IPS-18a (cell line): ENCODE results near the gene DHX16.
A peak's percentile ranks its signal among the peaks of the same experiment; 100 is the strongest.
"Not testable (repeated sequence)": the region's sequence is repeated elsewhere in the genome, so short reads cannot be mapped to it uniquely, and the experiment has no call there.

Source experiments
- H3K27ac ChIP-seq: one replicate; pipeline ENCODE4 v1.5.1; 2013; ENCODE audit warnings: low read length
- H3K27me3 ChIP-seq: one replicate; pipeline ENCODE4 v1.6.1; 2013; ENCODE audit warnings: mild to moderate bottlenecking, low read length; ENCODE audit not compliant: control insufficient read depth, insufficient read depth
- H3K36me3 ChIP-seq: one replicate; pipeline ENCODE4 v1.6.1; 2013; ENCODE audit warnings: low read depth, low read length; ENCODE audit not compliant: control insufficient read depth
- H3K4me1 ChIP-seq: one replicate; pipeline ENCODE4 v1.6.1; 2013; ENCODE audit warnings: low read depth, low read length; ENCODE audit not compliant: control insufficient read depth
- H3K4me3 ChIP-seq: one replicate; pipeline ENCODE4 v1.5.1; 2013; ENCODE audit warnings: low read length
- H3K9ac ChIP-seq: one replicate; pipeline ENCODE4 v1.6.1; 2013; ENCODE audit warnings: mild to moderate bottlenecking, low read length, moderate library complexity
- H3K9me3 ChIP-seq: one replicate; pipeline ENCODE4 v1.6.1; 2013; ENCODE audit warnings: low read depth, low read length; ENCODE audit not compliant: control insufficient read depth

DHX16 gene

DNA sequence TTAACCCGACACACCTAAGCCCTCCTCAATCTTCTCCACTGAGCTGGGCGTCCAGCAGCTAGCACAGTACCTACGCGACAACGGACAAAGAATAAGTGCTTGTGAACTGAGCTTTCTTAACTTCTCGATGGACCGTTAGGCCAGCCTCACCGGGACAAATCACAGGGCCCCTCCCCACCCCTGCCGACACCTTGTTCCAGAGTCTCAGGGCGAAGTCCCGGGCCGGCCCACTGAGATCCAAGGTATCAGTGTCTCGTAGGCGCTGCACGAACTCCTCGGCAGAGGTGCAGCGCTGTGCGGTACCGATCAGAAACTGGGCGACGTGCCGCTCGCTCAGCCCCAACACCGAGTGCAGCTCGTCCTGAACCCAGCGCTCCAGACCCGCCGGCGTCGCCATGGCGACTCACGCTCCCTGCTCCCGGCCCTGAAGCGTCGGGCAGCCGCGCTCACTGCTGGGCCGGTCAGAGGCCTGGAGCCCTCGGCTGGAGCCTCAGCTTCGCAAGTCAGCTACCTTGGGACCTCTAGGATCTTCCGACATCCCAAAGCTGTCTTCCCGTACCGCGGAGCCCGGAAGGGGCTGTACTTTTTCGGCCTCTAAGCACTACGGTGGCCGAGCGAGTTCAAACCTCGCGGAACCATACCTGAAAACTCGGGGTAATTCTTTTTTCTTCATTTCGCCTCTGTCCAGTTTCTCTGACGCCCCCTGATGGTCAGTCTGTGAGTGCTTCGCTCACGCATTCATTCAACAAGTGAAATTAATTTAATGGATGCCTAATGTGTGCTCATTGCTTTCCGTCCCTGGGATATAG, at the start of gene DHX16:
Gene DHX16, minus strand, starts transcription at position 562 of the 809 bp plus-strand sequence. Its CDS starts 165 bp downstream, at position 397.
- Histone ChIP-seq H3K27ac (peak within 1 kb of the TSS; percentile 31), H3K27me3 (no peaks in the 10 kb centered on the region), H3K4me1 (no peaks in the 10 kb centered on the region), H3K9ac (peak within 1 kb of the TSS; percentile 78), H3K9me3 (no peaks in the 10 kb centered on the region), H3K36me3 (peaks cover 26% of the 10 kb centered on the region), H3K4me3 (peak within 1 kb of the TSS; percentile 98)

DNA sequence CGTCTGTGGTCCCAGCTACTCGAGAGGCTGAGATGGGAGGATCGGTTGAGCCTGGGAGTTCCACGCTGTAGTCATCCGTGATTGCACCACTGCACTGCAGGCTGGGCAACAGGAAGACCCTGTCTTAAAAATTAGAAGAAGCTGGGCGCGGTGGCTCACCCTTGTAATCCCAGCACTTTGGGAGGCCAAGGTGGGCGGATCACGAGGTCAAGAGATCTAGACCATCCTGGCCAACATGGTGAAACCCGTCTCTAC, 49.1 kb upstream of the DHX16 start:
- Histone ChIP-seq H3K4me1 (peaks cover 15% of the 10 kb centered on the region), H3K36me3 (peaks cover 43% of the 10 kb centered on the region), H3K9ac (peak overlapping the region; percentile 100), H3K4me3 (peak overlapping the region; percentile 97)
- H3K9me3 ChIP-seq, H3K27ac ChIP-seq, H3K27me3 ChIP-seq: not testable (repeated sequence)

DNA sequence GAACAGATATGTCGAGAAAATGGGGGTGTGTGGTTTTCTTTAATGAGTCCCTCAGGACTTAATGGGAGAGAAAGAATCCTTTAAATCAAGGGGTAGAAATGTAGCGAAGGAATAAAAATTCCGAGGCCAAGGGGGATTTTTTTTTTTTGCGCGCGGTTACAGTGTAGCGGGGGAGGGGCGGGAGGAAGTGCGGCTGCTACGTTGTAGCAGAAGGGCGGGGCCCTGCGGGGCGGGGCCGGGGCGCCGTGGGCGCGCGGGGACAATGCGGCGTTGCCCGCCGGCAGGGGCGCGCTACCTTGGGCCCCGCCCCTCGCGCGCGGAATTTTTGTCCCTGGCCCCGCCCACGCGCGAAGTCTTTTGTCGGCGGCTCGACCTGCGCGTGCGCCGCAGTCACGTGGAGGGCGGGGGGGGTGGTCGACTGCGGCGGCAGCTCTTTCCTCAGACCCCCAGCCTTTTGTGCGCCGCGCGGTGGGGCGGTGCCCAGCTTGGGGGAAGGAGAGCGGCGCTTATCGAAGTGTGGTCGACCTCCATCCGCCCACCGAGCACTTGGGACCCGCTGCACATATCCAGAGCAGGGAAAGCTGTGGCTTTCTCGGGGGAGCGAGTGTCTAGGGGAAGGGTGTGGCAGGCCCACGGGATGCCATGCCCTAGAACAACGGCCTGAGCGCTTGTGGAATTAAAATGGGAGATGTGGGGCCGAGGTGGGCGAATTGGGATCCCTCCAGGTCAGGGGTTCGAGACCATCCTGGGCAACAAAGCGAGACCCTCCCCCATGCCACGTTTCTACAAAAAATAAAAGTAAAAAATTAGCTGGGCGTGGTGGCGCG, 48.6 kb upstream of the DHX16 start:
- Histone ChIP-seq H3K9me3 (no peaks in the 10 kb centered on the region), H3K27me3 (no peaks in the 10 kb centered on the region), H3K4me1 (peaks cover 15% of the 10 kb centered on the region), H3K36me3 (peaks cover 43% of the 10 kb centered on the region), H3K4me3 (peak overlapping the region; percentile 97), H3K27ac (peak overlapping the region; percentile 100), H3K9ac (peak overlapping the region; percentile 100)

DNA sequence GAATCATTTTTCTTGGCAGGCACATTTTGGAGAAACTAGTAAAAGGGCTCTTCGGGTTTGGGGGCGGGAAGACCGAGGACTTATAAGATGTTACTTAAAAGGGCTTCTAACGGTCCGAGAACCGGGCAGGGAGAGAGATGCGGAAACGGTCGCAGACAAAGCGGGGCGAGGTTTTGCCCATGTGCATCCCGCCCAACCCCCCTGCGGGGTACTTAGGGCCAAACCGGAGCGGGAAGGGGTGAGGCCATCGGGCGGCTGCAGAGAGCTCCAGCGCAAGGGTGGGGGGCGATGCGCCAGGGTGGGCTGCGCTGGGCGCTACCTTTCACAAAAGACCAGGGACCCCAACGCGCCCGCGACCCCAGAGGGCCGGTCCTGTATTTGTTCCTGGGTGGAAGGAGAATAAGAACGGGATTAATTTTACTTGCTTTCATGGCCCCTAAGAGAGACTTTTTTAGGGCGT, 48.0 kb upstream of the DHX16 start:
- Histone ChIP-seq H3K4me1 (peaks cover 15% of the 10 kb centered on the region), H3K27ac (peak overlapping the region; percentile 100), H3K36me3 (peaks cover 41% of the 10 kb centered on the region), H3K9ac (peak overlapping the region; percentile 100), H3K9me3 (no peaks in the 10 kb centered on the region), H3K4me3 (peak overlapping the region; percentile 97), H3K27me3 (no peaks in the 10 kb centered on the region)

DNA sequence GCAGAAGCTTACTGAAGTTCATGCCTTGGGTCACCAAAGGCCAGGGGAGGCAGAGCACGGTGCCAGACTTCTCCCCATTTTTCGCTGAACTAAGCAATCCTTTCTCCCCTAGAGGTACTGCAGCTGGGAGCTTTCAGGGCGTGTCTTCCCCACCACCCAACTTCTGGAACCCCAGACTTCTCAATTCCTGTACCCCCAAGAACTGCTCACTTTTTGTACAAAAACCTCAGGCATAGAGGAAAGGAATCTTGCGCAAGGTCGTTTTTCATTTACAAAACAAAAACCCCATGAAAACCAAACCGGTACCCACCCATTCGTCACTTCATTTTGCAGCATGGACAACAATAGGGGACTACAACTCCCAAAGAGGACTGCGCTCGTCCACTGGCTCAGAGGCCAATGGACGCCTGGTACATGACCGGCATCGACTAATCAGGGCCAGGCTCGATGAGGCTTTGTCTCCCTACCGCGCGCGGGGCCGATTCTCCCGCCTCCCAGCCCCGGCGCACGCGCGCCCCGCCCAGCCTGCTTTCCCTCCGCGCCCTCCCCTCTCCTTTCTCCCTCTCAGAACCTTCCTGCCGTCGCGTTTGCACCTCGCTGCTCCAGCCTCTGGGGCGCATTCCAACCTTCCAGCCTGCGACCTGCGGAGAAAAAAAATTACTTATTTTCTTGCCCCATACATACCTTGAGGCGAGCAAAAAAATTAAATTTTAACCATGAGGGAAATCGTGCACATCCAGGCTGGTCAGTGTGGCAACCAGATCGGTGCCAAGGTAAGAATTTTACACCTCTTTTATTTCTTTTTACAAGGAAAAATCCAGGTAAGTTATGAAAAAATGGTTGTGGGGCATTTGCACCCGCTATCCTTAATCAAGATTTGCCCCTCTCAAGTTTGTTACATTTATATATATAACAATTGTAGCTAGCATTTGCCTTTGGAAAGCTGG, 47.3 kb upstream of the DHX16 start, which contains the start of gene TUBB:
Gene TUBB, plus strand, starts transcription at position 562 of the 947 bp plus-strand sequence. Its CDS starts 155 bp downstream, at position 717.
- peak within 1 kb of the TSS; percentile 100 for H3K27ac ChIP-seq
- H3K9me3 ChIP-seq: no peaks in the 10 kb centered on the region
- H3K9ac ChIP-seq: peak within 1 kb of the TSS; percentile 100
- peaks cover 36% of the 10 kb centered on the region for H3K36me3 ChIP-seq
- H3K4me3 ChIP-seq: peak within 1 kb of the TSS; percentile 97
- H3K27me3 ChIP-seq: no peaks in the 10 kb centered on the region
- H3K4me1 ChIP-seq: peaks cover 15% of the 10 kb centered on the region

DNA sequence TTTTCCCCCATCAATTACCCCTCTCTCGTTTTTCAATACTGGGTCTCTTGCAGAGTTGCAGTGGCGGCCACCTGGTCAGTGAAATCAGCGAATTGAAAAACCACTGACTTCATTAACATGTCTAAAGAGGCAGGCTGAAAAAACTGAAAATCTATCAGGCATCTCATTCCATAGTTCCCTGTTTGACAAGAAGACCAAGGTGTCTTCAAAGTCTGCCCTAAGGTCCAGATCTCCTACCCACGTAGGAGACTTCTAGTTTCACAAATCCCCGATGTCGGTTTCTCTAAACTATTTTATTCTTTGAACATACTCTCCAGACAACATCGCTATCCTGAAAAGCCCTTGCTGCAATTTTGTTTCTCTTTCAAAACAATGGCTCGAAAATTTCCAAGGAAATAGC, 46.5 kb upstream of the DHX16 start:
- Histone ChIP-seq H3K27ac (peak overlapping the region; percentile 94), H3K27me3 (no peaks in the 10 kb centered on the region), H3K9ac (peak overlapping the region; percentile 100), H3K4me3 (peak overlapping the region; percentile 97), H3K9me3 (no peaks in the 10 kb centered on the region), H3K4me1 (peaks cover 15% of the 10 kb centered on the region), H3K36me3 (peaks cover 31% of the 10 kb centered on the region)

DNA sequence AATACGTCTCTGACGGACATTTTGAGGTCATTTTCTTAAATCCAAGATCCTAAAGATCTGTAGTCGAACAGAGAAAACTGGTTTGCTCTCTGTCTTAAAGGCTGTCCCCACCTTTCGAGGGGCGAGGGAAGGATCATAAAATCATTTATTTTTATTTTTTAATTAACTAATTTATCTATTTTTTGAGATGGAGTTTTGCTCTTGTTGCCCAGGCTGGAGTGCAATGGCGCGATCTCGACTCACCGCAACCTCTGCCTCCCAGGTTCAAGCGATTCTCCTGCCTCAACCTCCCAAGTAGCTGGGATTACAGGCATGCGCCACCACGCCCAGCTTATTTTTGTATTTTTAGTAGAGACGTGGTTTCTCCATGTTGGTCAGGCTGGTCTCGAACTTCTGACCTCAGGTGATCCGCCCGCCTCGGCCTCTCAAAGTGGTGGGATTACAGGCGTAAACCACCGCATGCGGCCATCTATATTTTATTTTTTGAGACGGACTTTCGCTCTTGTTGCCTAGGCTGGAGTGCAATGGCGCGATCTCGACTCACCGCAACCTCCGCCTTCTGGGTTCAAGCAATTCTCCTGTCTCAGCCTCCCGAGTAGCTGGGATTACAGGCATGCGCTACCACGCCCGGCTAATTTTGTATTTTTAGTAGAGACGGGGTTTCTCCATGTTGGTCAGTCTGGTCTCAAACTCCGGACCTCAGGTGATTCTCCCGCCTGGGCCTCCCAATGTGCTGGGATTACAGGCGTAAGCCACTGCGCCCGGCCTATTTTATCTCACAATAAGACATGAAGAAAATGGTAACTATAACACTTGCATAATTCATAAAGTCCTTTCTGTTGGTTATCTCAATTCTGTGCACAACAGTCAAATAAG, 45.3 kb upstream of the DHX16 start:
- H3K27me3 ChIP-seq, H3K9me3 ChIP-seq: not testable (repeated sequence)
- peak overlapping the region; percentile 97 for H3K4me3 ChIP-seq
- peak overlapping the region; percentile 88 for H3K9ac ChIP-seq
- peaks cover 31% of the 10 kb centered on the region for H3K36me3 ChIP-seq
- peak overlapping the region; percentile 97 for H3K27ac ChIP-seq
- H3K4me1 ChIP-seq: peaks cover 15% of the 10 kb centered on the region

DNA sequence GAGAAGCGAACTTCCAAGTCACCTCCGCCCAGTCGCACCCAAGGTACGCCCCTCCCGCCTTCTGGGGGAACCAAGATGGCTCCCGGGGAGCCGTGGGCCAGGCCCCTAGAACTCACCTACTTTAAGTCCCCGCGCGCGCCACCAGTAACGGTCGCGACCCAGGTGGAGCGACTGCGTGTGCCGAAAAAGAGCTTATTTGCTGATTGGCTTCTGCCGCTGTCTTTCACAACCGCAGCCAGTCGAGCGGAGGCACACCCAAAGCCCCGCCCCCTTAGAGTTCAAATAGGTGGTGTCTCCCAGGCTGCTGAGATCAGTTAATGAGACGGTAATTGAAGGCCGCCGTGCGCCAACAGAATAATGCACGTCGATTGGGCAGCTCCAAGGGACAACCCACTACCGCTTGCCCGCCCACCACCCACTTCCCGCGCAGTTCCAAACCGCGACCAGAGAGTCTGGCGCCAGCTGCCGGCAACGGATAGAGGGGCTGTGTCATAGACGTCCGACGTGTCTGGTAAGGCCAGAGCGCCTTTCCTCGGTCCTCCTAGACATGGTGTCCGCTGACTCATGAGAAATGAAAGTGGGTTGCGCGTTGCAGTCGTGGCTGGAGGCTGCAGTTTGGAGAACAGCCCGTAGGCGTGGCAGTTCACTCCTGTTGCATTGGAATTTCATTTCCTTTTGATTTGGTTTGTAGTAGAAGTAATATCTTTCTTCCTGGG, 44.5 kb upstream of the DHX16 start, which contains the start of gene MDC1:
Gene MDC1, minus strand, starts transcription at position 153 of the 716 bp plus-strand sequence. CDS start 2,106 bp downstream, outside the sequence.
- peaks cover 11% of the 10 kb centered on the region for H3K4me1 ChIP-seq
- no peaks in the 10 kb centered on the region for H3K9me3 ChIP-seq
- peak within 1 kb of the TSS; percentile 97 for H3K27ac ChIP-seq
- peaks cover 31% of the 10 kb centered on the region for H3K36me3 ChIP-seq
- peak within 1 kb of the TSS; percentile 88 for H3K9ac ChIP-seq
- H3K4me3 ChIP-seq: peak within 1 kb of the TSS; percentile 97
- H3K27me3 ChIP-seq: no peaks in the 10 kb centered on the region

DNA sequence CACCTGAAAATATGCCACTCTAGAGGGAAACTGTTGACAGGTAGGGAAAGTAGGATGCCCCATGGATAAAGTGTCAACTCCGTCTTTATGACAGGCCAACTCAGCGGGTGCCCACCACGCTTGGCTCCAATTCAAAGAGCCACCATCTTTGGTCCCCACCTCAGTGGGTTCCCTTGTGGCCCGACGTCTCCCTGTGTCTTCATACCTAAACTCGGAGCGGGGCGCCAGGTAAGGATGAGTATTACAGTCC, 44.0 kb upstream of the DHX16 start:
- H3K4me3 ChIP-seq: peak overlapping the region; percentile 79
- peak overlapping the region; percentile 63 for H3K27ac ChIP-seq
- H3K4me1 ChIP-seq: peaks cover 11% of the 10 kb centered on the region
- H3K36me3 ChIP-seq: peaks cover 31% of the 10 kb centered on the region
- H3K9me3 ChIP-seq: no peaks in the 10 kb centered on the region
- H3K27me3 ChIP-seq: no peaks in the 10 kb centered on the region
- peak overlapping the region; percentile 73 for H3K9ac ChIP-seq

DNA sequence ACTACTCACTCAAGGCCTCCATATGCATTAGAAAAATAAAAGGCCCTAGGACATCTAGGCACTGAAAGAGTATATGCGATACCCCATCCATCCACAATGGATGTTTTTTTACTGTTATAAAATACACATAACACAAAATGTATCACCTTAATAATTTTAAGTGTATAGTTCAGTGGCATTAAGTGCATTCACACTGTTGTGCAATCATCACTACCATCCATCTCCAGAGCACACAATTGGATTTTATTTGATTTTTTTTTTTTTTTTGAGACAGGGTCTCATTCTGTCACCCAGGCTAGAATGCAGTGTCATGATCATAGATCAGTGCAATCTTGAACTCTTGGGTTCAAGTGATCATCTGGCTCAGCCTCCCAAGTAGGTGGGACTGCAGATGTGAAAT, 41.5 kb upstream of the DHX16 start:
- Histone ChIP-seq H3K27me3 (no peaks in the 10 kb centered on the region), H3K9me3 (no peaks in the 10 kb centered on the region), H3K4me1 (peaks cover 8% of the 10 kb centered on the region), H3K36me3 (peaks cover 50% of the 10 kb centered on the region), H3K9ac (no peak overlapping the region), H3K4me3 (no peak overlapping the region), H3K27ac (no peak overlapping the region)
